Astrocyte (in vitro differentiated cells and primary cell): ENCODE data around the gene PRKCG. TPM values are rescaled to one million over a fixed set of nuclear protein-coding genes. Genes with fewer than 3 reads are reported as not detected.
A peak's percentile ranks its signal among the peaks of the same experiment; 100 is the strongest.

Experiments used
- DNase-seq: peaks from one replicate; pipeline ENCODE4 v3.0.0-alpha.2; 2010; ENCODE audit warnings: low read depth
- FAIRE-seq: peaks from 2 replicates; lab custom pipeline; 2011; peaks lifted over from hg19 to GRCh38; lab: Jason Lieb, UNC
- H2AFZ ChIP-seq: 2 replicates; pipeline ENCODE4 v1.6.0; 2012; ENCODE audit warnings: low read depth, low read length, inconsistent platforms
- H3K27ac ChIP-seq: 2 replicates; pipeline ENCODE4 v1.5.1; 2011; ENCODE audit warnings: low read depth, low read length, inconsistent platforms
- H3K27me3 ChIP-seq: 2 replicates; pipeline ENCODE4 v1.6.0; 2011; ENCODE audit warnings: low read length, inconsistent platforms; ENCODE audit not compliant: insufficient read depth
- H3K36me3 ChIP-seq: 2 replicates; pipeline ENCODE4 v1.5.1; 2011; ENCODE audit warnings: low read length, inconsistent platforms; ENCODE audit not compliant: insufficient read depth
- H3K4me1 ChIP-seq: 2 replicates; pipeline ENCODE4 v1.5.1; 2011; ENCODE audit warnings: low read length, inconsistent platforms; ENCODE audit not compliant: insufficient read depth
- H3K4me2 ChIP-seq: 2 replicates; pipeline ENCODE4 v1.6.0; 2012; ENCODE audit warnings: low read length, inconsistent platforms
- H3K4me3 ChIP-seq: 2 replicates; pipeline ENCODE4 v1.5.1; 2011; ENCODE audit warnings: low read depth, mild to moderate bottlenecking, low read length, inconsistent platforms; ENCODE audit not compliant: insufficient read depth
- H3K79me2 ChIP-seq: 2 replicates; pipeline ENCODE4 v1.6.0; 2012; ENCODE audit warnings: mild to moderate bottlenecking, low read length, inconsistent platforms; ENCODE audit not compliant: insufficient read depth
- H3K9ac ChIP-seq: 2 replicates; pipeline ENCODE4 v1.6.0; 2012; ENCODE audit warnings: mild to moderate bottlenecking, low read length, inconsistent platforms
- H3K9me3 ChIP-seq: 2 replicates; pipeline ENCODE4 v1.5.1; 2012; ENCODE audit warnings: low read depth, mild to moderate bottlenecking, low read length, inconsistent platforms; ENCODE audit not compliant: insufficient read depth
- H4K20me1 ChIP-seq: 2 replicates; pipeline ENCODE4 v1.6.0; 2012; ENCODE audit warnings: low read length, inconsistent platforms; ENCODE audit not compliant: insufficient read depth
- H3K27ac Mint-ChIP-seq: one replicate; pipeline ENCODE4 v1.8.0; 2021; ENCODE audit warnings: mild to moderate bottlenecking, mixed read lengths; ENCODE audit not compliant: unreplicated experiment
- H3K27me3 Mint-ChIP-seq: one replicate; pipeline ENCODE4 v1.8.0; 2021; ENCODE audit warnings: low read depth, mixed read lengths; ENCODE audit not compliant: unreplicated experiment
- H3K36me3 Mint-ChIP-seq: one replicate; pipeline ENCODE4 v1.8.0; 2021; ENCODE audit warnings: low read depth, mixed read lengths; ENCODE audit not compliant: unreplicated experiment
- H3K4me1 Mint-ChIP-seq: one replicate; pipeline ENCODE4 v1.8.0; 2021; ENCODE audit warnings: low read depth, mixed read lengths; ENCODE audit not compliant: unreplicated experiment
- H3K4me3 Mint-ChIP-seq: one replicate; pipeline ENCODE4 v1.8.0; 2021; ENCODE audit warnings: mild to moderate bottlenecking, moderate library complexity, mixed read lengths; ENCODE audit not compliant: unreplicated experiment
- H3K9me3 Mint-ChIP-seq: one replicate; pipeline ENCODE4 v1.8.0; 2021; ENCODE audit warnings: mild to moderate bottlenecking, mixed read lengths; ENCODE audit not compliant: unreplicated experiment
- CTCF ChIP-seq: IDR thresholded peaks from 2 replicates; pipeline ENCODE4 v1.5.1; 2011; ENCODE audit warnings: low read depth, mild to moderate bottlenecking, inconsistent platforms, low read length, moderate library complexity; ENCODE audit not compliant: insufficient read depth
- EZH2 ChIP-seq: IDR thresholded peaks from 2 replicates; pipeline ENCODE4 v1.6.1; 2012; ENCODE audit warnings: mild to moderate bottlenecking, low read length, inconsistent platforms; ENCODE audit not compliant: insufficient read depth
- total RNA-seq: library from RNA; stranded (reverse); gene quantifications from 2 replicates; pipeline ENCODE4 v1.2.1, GENCODE V29; 2021

PRKCG gene
- total RNA-seq, 1 donor from 2014 or later, result 0.41 TPM

GRCh38 chr19:53907690-53908089 lies 25.7 kb downstream of the PRKCG start:
- peak overlapping the region; percentile 83 for H3K4me2 ChIP-seq
- H3K9me3 ChIP-seq, result no peaks in the 10 kb centered on the region
- H3K4me3 ChIP-seq, result peak overlapping the region; percentile 31
- no peak overlapping the region for H3K27ac Mint-ChIP-seq
- H3K36me3 Mint-ChIP-seq, result peaks cover 4% of the 10 kb centered on the region
- FAIRE-seq, result no peak
- peaks cover 2% of the 10 kb centered on the region for H3K4me1 ChIP-seq
- H4K20me1 ChIP-seq, result no peaks in the 10 kb centered on the region
- no peaks in the 10 kb centered on the region for H3K36me3 ChIP-seq
- peaks cover 9% of the 10 kb centered on the region for H3K4me1 Mint-ChIP-seq
- no peaks in the 10 kb centered on the region for H3K79me2 ChIP-seq
- H3K27me3 Mint-ChIP-seq, result peaks cover 82% of the 10 kb centered on the region
- H3K9ac ChIP-seq, result no peak overlapping the region
- H3K27ac ChIP-seq, result no peak overlapping the region
- peak overlapping the region; percentile 68 for H2AFZ ChIP-seq
- no peak for TF ChIP-seq CTCF
- H3K27me3 ChIP-seq, result peaks cover 46% of the 10 kb centered on the region
- H3K9me3 Mint-ChIP-seq, result peaks cover 3% of the 10 kb centered on the region
- DNase-seq, result no peak
- peak overlapping the region; percentile 41 for H3K4me3 Mint-ChIP-seq

- Histone ChIP-seq H3K79me2 (no peaks in the 10 kb centered on the region), H3K4me3 (peak overlapping the region; percentile 31), H2AFZ (peak overlapping the region; percentile 68), H3K9ac (peak overlapping the region; percentile 17), H3K27ac (no peak overlapping the region), H3K9me3 (no peaks in the 10 kb centered on the region), H3K36me3 (no peaks in the 10 kb centered on the region), H4K20me1 (no peaks in the 10 kb centered on the region), H3K4me2 (peak overlapping the region; percentile 83), H3K27me3 (peaks cover 46% of the 10 kb centered on the region), H3K4me1 (peaks cover 2% of the 10 kb centered on the region)
- H3K27ac Mint-ChIP-seq, result no peak overlapping the region
- H3K4me3 Mint-ChIP-seq, result peak overlapping the region; percentile 82
- DNase-seq (peak; percentile 21), FAIRE-seq (no peak)
- H3K4me1 Mint-ChIP-seq, result peaks cover 9% of the 10 kb centered on the region
- peaks cover 80% of the 10 kb centered on the region for H3K27me3 Mint-ChIP-seq
- peaks cover 4% of the 10 kb centered on the region for H3K36me3 Mint-ChIP-seq
- H3K9me3 Mint-ChIP-seq, result peaks cover 3% of the 10 kb centered on the region
- TF ChIP-seq CTCF, result no peak
- TF ChIP-seq EZH2, result peak; percentile 90
Observed at GRCh38 chr19:53908106-53908934, 26.3 kb downstream of the PRKCG start.

GRCh38 chr19:53908935-53909415 lies 27.0 kb downstream of the PRKCG start, which contains the start of gene CACNG7:
CACNG7 (plus strand) TSS chr19:53909278; CDS start chr19:53912832, 3,554 bp downstream.
- Histone ChIP-seq H3K4me1 (peaks cover 2% of the 10 kb centered on the region), H3K4me3 (peak within 1 kb of the TSS; percentile 44), H3K9ac (peak within 1 kb of the TSS; percentile 52), H3K4me2 (peak within 1 kb of the TSS; percentile 87), H3K79me2 (no peaks in the 10 kb centered on the region), H3K36me3 (no peaks in the 10 kb centered on the region), H3K9me3 (no peaks in the 10 kb centered on the region), H3K27me3 (peaks cover 46% of the 10 kb centered on the region), H3K27ac (no peak within 1 kb of the TSS), H2AFZ (peak within 1 kb of the TSS; percentile 73), H4K20me1 (no peaks in the 10 kb centered on the region)
- peaks cover 9% of the 10 kb centered on the region for H3K4me1 Mint-ChIP-seq
- TF ChIP-seq CTCF (no peak), EZH2 (no peak)
- FAIRE-seq, result no peak
- no peak for DNase-seq
- peaks cover 3% of the 10 kb centered on the region for H3K9me3 Mint-ChIP-seq
- peaks cover 4% of the 10 kb centered on the region for H3K36me3 Mint-ChIP-seq
- H3K27ac Mint-ChIP-seq, result no peak within 1 kb of the TSS
- peaks cover 77% of the 10 kb centered on the region for H3K27me3 Mint-ChIP-seq
- H3K4me3 Mint-ChIP-seq, result peak within 1 kb of the TSS; percentile 83
